GM03348 (cell line): ENCODE results near the gene ANKRD62.
"Not testable (repeated sequence)": the region's sequence is repeated elsewhere in the genome, so short reads cannot be mapped to it uniquely, and the experiment has no call there.

Experiments
- DNase-seq: peaks from one replicate; pipeline ENCODE4 v3.0.0; 2012; ENCODE audit warnings: low spot score

ANKRD62 gene

DNA sequence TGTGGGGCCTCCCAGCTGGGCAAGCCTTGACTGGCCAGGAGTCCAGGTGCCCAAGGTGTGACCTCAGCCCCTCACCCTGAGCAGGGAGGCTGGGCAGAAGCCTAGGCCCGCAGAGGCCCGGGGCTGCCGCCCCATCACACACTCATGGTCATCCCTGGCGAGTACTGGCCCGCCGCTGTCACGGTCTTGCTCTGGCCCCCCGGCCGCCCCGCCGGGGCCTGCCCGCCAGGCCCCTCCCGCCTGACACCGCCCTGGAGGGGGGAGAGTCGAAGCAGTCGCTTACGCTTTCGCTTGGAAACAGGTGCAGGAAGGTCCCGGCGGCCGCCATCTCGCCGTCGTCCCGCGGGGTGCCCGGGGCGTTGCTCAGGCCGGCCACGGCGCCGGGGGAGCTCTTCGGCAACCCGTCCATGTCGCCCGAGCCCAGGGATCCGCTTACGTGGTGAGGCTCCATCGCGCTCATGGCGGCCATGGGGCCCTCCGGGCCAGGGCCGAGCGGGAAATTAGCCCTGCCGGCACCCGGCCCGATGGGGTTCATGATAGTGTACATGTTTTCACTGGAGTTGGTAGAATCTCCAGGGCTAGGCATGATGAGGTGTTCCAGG is 26.6 kb upstream of the ANKRD62 start:
- DNase-seq = no peak

GRCh38 chr18:12067671-12068070 is 26.0 kb upstream of the ANKRD62 start:
- DNase-seq = no peak

DNA sequence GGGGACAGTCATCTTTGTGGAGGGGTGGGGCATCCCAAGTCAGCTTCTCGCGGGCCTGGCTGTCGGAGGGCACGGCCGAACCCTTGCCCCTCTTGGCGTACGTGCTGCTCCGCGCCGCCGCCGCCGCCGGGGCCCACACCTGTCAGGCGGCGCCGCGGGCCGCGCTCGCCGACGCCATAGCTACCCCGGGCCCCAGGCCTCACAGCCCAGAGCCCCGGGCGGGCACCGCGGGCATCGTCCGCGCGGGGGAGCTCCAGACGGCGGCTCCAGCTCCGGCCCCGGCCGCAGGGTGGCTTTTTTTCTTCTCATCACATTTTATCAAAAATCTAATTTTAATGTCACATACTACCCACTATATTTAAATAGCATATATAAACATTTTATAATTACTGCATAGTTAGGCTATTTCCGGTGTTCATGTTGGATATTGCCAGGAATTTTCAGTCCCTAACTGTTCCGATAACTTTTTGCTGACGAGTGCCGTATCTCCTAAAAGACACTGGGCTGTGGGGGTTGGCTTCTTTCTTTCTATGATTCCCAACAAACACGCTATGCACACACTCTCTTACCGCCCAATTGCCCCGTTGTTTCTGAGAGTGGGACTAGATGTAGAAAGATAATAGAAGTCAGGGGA is 25.2 kb upstream of the ANKRD62 start:
- not testable (repeated sequence) for DNase-seq

DNA sequence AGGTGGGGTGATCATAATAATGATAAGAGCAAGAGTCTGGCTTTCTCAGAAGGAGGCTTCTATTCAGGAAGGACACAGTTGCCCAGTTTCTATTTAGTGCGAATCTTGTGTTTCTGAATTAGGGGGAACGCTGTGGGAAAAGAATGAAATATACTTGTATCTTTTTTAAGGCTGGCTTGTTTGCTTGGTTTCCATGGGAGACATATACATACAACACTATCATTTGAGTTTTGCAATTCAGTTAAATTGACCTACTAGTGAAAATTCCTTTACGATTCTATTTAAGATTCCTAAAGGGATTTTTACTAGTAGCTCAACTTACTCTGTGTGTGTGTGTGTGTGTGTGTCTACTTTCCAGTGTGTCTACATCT is 24.7 kb upstream of the ANKRD62 start:
- DNase-seq = no peak

- DNase-seq = not testable (repeated sequence)
These were observed 22.6 kb upstream of the ANKRD62 start for GRCh38 chr18:12071066-12071465.

DNA sequence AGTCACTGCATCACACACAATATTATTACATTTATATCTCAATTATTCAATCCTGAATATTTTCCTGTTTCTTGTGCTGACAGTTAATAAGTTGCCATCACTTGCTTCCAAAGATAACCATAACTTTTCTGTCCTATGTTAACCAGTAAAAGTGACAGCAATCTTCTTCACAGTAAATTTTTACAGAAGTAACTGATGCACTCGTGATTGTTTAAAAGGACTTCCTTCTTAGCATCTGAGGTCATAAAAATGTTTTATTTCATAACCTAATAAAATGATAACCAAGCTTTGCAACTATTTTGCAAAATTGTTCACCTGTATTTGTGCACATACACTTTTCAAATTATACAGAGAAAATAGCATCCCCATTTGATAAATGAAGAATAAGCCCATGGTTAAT is 20.6 kb upstream of the ANKRD62 start:
- no peak for DNase-seq

GRCh38 chr18:12074736-12075135 is 18.9 kb upstream of the ANKRD62 start:
- DNase-seq = no peak

DNA sequence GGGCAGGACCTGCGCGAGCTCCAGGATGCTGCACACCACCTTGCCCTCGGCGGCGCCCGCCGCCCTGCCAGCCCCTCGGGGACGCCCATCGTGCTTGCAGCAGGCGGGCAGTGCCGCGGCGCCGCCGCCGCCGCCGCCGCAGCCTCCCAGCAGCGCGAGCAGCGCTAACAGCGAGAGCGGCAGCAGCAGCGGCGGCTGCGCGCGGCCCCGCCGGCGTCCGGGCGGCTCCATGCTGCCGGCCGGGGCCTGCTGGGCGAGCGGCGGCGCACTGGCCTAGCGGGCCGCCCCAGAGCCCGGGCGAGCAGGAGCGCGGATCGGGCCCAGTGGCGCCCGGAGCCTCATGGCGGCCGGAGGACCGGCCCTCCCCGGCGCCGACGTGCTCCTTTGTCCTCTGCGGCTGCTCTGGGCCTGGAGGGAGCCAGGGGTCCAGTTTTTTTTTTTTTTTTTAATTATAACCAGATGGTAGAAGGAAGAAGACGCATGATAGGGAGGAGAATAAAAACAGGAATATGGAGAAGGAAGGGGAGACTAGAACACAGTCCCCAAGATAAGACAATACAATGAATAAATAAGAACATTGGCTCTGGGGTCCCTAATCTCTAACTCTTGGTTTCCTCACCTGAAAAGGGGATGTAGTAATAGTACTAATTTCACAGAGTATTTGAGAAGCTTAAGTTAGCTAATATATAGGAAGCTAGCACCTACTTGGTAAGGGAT is 17.1 kb upstream of the ANKRD62 start:
- peak; percentile 75 for DNase-seq

DNA sequence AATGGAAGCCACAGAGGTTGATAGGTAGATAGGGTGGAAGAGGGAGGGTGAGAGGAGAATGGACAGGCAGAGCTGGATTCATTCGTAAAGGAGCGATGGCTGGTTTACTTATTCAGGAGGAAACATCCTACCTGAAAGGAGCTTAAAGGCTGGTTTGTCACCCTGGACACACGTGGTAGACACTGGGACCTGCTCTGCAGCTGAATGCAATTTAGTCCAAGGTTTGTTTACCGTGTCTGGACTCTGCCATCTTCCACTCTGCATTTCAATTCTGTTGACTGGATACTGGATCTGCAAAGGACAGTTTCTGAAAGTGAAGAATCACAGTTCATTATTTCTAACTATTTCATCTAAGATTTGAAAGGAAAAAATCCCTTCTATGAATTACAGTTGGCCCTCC is 15.6 kb upstream of the ANKRD62 start:
- not testable (repeated sequence) for DNase-seq

DNA sequence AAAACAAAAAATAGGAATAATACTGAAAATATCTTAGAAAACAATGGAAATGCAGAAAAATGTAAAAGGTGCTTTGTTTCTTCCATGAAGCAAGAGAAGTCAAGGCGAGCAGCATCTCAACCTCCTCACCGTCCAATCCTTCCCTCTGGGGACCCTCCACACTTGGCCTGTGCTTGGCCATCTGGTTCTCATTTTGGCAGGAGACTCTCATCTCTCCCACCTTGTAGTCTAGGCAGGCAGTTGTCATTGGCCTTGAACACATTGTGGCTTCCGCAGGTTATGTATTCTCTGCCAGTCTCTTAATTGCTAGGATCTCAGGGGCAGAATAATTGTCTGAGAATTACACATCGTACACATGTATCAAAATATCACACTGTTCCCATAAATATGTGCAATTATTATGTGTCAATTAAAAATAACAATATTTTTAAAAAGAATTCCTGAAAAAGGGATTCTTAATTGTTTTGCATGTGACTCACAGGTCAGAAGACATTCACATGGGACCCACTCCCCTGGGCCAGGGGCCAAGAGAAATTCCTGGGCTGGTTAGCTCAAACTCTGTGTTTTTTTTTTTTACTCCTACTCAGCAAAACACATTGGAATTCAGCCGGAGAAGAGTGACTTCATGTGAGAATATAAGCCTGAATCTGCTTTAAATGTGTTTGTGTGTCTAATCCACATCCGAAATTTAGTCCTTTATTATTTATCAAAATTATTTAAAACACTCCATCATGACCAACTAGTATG is 14.0 kb upstream of the ANKRD62 start:
- peak; percentile 33 for DNase-seq

DNA sequence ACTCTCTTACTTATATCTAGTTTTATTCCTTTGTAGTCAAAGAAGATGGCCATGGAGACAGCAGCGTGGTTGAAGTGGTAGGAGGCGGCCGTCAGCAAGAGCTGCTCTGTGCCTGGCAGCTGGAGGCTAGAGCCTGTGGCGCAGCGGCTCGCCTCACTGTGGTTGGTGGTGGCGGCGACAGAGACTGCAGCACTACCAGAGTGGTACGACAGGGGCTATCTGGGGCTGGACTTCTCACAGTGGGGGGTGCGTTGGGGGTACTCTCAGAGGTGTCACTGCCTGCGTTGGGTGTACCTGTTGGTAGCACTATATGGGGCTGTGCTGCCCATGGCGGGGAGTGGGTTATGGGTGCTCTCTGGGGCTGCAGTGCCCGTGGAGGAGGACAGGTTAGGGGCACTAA is 8.5 kb upstream of the ANKRD62 start:
- no peak for DNase-seq

DNA sequence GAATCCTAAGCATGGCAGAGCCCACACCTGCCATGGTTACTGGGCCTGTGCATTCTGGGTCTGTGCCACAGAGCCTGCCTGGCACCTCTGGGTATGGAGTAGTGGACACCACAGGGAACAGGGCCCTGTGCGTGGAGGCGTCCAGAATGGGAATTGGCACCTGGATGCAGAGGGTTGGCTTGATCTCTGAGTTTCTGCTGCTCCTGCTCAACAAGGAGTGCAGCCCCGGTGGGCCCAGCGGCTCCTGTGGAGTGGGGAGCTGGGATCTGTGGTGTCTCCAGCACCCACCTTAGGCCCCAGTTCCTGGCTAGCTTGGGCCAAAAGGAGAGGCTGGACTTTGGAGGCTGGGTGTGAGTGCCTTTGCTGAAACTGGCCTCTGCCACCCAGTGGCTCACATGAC is 7.9 kb upstream of the ANKRD62 start:
- no peak for DNase-seq

GRCh38 chr18:12086249-12086648 is 7.4 kb upstream of the ANKRD62 start:
- no peak for DNase-seq

GRCh38 chr18:12086677-12087470 is 6.8 kb upstream of the ANKRD62 start:
- DNase-seq = no peak

GRCh38 chr18:12087471-12088025 is 6.1 kb upstream of the ANKRD62 start:
- DNase-seq = no peak

DNA sequence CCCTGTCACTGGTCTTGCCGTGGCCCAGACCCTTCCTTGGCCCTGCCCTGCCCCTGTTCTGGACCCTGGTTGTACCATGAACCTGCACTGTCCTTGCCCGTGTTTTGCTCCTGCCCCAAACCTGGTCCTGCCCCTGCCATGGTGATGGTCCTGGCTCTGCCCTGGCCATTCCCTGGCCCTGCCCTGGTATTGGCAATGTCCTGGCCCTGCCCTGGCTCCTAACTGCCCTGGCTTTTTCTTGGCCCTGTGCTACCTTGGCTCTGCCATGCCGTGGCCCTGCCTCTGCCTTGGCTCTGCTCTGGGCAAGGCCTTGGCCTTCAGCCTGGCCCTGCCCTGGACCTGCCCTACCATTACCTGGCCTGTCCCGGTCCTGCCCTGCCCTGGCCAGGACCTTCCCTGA is 5.5 kb upstream of the ANKRD62 start:
- DNase-seq = no peak

GRCh38 chr18:12088731-12089375 is 4.8 kb upstream of the ANKRD62 start:
- DNase-seq = no peak

DNA sequence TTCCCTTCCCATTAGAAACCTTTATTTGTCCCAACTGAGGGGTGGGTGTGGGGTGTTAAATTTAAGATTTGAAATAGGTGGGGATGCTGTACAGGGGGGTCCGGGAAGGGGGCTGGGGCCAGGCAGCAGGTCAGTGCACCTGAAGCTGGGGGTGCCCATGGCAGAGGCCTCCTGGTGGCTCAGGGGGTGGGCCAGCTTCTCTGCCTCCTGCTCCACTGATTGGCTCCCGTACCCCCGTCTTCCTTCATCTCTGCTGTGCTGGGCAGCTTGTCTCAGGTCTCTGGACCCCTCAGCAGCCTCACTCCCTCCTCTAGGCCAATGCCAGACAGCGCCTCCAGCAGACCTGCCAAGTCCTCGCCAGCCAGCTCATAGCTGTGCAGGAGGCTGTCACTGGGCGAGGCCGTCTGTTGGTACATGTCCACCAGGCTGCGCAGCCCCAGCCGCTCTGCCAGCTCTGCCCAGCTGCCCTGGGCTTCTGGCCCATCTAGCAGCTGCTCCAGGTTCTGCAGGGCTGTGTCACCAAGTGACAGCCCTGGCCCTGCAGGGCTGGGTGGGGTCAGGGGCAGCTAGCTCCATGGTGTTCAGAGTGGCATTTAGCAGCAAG is 2.0 kb upstream of the ANKRD62 start:
- no peak for DNase-seq

DNA sequence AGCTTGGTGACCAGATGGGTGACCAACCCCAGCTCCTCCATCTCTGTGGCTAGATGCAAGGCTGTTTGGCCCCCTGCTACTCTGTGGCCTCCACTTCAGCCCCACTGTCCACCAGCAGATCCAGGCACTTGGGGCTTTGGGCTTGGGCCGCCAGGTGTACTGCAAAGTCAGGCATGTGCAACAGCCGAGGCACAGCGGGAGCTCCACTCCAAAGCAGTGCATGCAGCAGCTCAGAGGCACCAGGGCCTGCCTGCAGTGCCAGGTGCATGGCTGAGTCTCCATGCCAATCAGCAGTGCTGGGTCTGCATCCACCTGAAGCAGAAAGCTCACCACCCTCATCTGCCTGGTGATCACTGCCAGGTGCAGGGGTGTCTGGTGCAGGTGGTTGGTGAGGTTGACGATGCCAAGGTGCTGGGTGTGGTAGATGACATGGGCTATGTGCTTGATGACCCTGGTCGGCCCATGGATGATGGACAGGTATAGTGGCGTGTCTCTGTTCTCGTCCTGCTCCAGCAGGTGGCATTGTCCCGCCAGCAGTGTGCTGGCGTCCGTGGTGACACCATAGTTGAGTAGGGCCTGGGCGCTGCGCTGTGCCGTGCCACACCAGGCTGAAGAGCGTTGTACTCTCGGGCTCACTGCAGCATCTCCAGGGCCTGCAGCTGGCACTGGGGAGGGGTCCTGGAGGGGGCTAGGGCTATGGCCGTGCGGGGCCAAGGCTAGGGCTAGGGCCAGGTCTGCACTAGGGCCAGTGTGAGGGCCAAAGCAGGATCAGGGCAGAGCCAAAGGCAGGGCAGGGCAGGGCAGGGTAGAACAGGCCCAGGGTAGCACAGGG is 1.0 kb upstream of the ANKRD62 start:
- no peak for DNase-seq

DNA sequence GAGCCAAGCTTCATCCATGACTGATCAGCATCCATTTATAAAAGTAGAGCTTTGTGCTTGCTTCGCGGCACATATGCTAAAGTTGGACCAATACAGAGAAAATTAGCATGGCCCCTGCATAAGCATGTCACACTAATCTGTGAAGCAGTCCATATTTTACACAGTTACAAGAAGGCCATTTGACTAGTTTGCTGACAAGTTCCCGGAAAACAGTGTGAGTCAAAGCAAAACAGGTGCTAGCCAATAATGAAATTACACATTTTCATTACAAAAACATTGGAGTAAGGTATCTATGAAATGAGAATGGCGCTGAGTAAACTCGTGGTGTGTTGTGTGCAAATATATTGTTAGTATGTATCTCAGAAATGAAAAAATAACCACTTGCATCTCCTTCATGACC is 4.7 kb downstream of the ANKRD62 start:
- no peak for DNase-seq
